ENCODE results near the gene C22orf39. TPM values are rescaled to one million over a fixed set of nuclear protein-coding genes. Genes with fewer than 3 reads are reported as not detected.
A peak's percentile ranks its signal among the peaks of the same experiment; 100 is the strongest.
"Not testable (repeated sequence)": the region's sequence is repeated elsewhere in the genome, so short reads cannot be mapped to it uniquely, and the experiment has no call there.

C22orf39 gene
- total and polyA plus RNA-seq, 5 donors: 44.9 to 64.3 (median 58.0) TPM

- ATAC-seq (no peak), DNase-seq (no peak)
- intact Hi-C loops (cut with DNase I): no loop called here
- H3K4me3 ChIP-seq (ENCODE audit: low read length): no peak overlapping the region
- no peaks in the 10 kb centered on the region for H3K27me3 ChIP-seq (ENCODE audit: control insufficient read depth, insufficient read depth)
- WGBS: 85% methylated on average over 8 of the region's 8 CpGs
- no peaks in the 10 kb centered on the region for H3K9me3 ChIP-seq (ENCODE audit: control insufficient read depth, low read length)
- H3K4me1 ChIP-seq (ENCODE audit: control insufficient read depth, insufficient read depth, low read length): peaks cover 5% of the 10 kb centered on the region
- H3K27ac ChIP-seq (ENCODE audit: low read length): no peak overlapping the region
Observed at GRCh38 chr22:19440411-19441195, 6.9 kb downstream of the C22orf39 start.

GRCh38 chr22:19438298-19438697 lies 9.2 kb downstream of the C22orf39 start:
- WGBS: 93% methylated on average over 7 of the region's 7 CpGs
- DNase-seq: no peak
- Histone ChIP-seq H3K4me1 (ENCODE audit: control insufficient read depth, insufficient read depth, low read length) (peaks cover 3% of the 10 kb centered on the region), H3K27ac (ENCODE audit: low read length) (no peak overlapping the region), H3K4me3 (ENCODE audit: low read length) (no peak overlapping the region), H3K27me3 (ENCODE audit: control insufficient read depth, insufficient read depth) (no peaks in the 10 kb centered on the region), H3K9me3 (ENCODE audit: control insufficient read depth, low read length) (no peaks in the 10 kb centered on the region)
- ATAC-seq: no peak
- intact Hi-C loops (cut with DNase I): no loop called here

GRCh38 chr22:19436444-19437161 lies 10.9 kb downstream of the C22orf39 start:
- intact Hi-C loops (cut with DNase I); H3K27ac ChIP-seq (ENCODE audit: low read length); DNase-seq; H3K27me3 ChIP-seq (ENCODE audit: control insufficient read depth, insufficient read depth); H3K4me3 ChIP-seq (ENCODE audit: low read length); ATAC-seq; H3K4me1 ChIP-seq (ENCODE audit: control insufficient read depth, insufficient read depth, low read length); H3K9me3 ChIP-seq (ENCODE audit: control insufficient read depth, low read length): not testable (repeated sequence)
- 92% methylated on average over 9 of the region's 9 CpGs for WGBS

GRCh38 chr22:19434829-19435580 lies 12.5 kb downstream of the C22orf39 start:
- Histone ChIP-seq H3K27ac (ENCODE audit: low read length) (no peak overlapping the region), H3K27me3 (ENCODE audit: control insufficient read depth, insufficient read depth) (no peaks in the 10 kb centered on the region), H3K4me1 (ENCODE audit: control insufficient read depth, insufficient read depth, low read length) (peaks cover 1% of the 10 kb centered on the region), H3K4me3 (ENCODE audit: low read length) (no peak overlapping the region), H3K9me3 (ENCODE audit: control insufficient read depth, low read length) (no peaks in the 10 kb centered on the region)
- 65% methylated on average over 2 of the region's 2 CpGs for WGBS
- no peak for ATAC-seq
- intact Hi-C loops (cut with DNase I): no loop called here
- DNase-seq: no peak

- ATAC-seq: no peak
- Histone ChIP-seq H3K4me3 (ENCODE audit: low read length) (no peak overlapping the region), H3K4me1 (ENCODE audit: control insufficient read depth, insufficient read depth, low read length) (peaks cover 2% of the 10 kb centered on the region), H3K9me3 (ENCODE audit: control insufficient read depth, low read length) (no peaks in the 10 kb centered on the region), H3K27ac (ENCODE audit: low read length) (no peak overlapping the region), H3K27me3 (ENCODE audit: control insufficient read depth, insufficient read depth) (no peaks in the 10 kb centered on the region)
- intact Hi-C loops (cut with DNase I): no loop called here
- 96% methylated on average over 7 of the region's 7 CpGs for WGBS
- DNase-seq: no peak
Observed at GRCh38 chr22:19434401-19434800, 13.1 kb downstream of the C22orf39 start.

- intact Hi-C loops (cut with DNase I): no loop called here
- Histone ChIP-seq H3K9me3 (ENCODE audit: control insufficient read depth, low read length) (no peaks in the 10 kb centered on the region), H3K27me3 (ENCODE audit: control insufficient read depth, insufficient read depth) (no peaks in the 10 kb centered on the region), H3K4me1 (ENCODE audit: control insufficient read depth, insufficient read depth, low read length) (peaks cover 2% of the 10 kb centered on the region), H3K27ac (ENCODE audit: low read length) (peak within 1 kb of the TSS; percentile 85), H3K4me3 (ENCODE audit: low read length) (peak within 1 kb of the TSS; percentile 93)
- WGBS: under 1% methylated on average over 74 of the region's 74 CpGs
- DNase-seq (peak; percentile 97 to 98 (median 98)), ATAC-seq (peak; percentile 99)
Observed at GRCh38 chr22:19432133-19432851, 15.2 kb downstream of the C22orf39 start, which contains the start of gene MRPL40. Gene MRPL40, plus strand, starts transcription at chr22:19432545. Its CDS starts 10 bp downstream, at chr22:19432555.

- DNase-seq: peak; percentile 81 to 93 (median 92)
- peak within 1 kb of the TSS; percentile 85 for H3K27ac ChIP-seq (ENCODE audit: low read length)
- ATAC-seq: peak; percentile 80 to 81
- H3K27me3 ChIP-seq (ENCODE audit: control insufficient read depth, insufficient read depth): no peaks in the 10 kb centered on the region
- peaks cover 2% of the 10 kb centered on the region for H3K4me1 ChIP-seq (ENCODE audit: control insufficient read depth, insufficient read depth, low read length)
- no peaks in the 10 kb centered on the region for H3K9me3 ChIP-seq (ENCODE audit: control insufficient read depth, low read length)
- intact Hi-C loops (cut with DNase I): loop anchor here in 1 of 4 donors (2.0 kb wide), 1 partner anchor 47 kb away; the partner anchor contains the start of genes CDC45 and UFD1
- WGBS: under 1% methylated on average over 66 of the region's 66 CpGs
- H3K4me3 ChIP-seq (ENCODE audit: low read length): peak within 1 kb of the TSS; percentile 93
Observed at GRCh38 chr22:19431649-19432132, 15.8 kb downstream of the C22orf39 start, which contains the start of gene HIRA. Gene HIRA, minus strand, starts transcription at chr22:19431733. Its CDS starts 257 bp downstream, at chr22:19431476.

GRCh38 chr22:19430890-19431541 lies 16.5 kb downstream of the C22orf39 start:
- peaks cover 2% of the 10 kb centered on the region for H3K4me1 ChIP-seq (ENCODE audit: control insufficient read depth, insufficient read depth, low read length)
- no peaks in the 10 kb centered on the region for H3K27me3 ChIP-seq (ENCODE audit: control insufficient read depth, insufficient read depth)
- H3K27ac ChIP-seq (ENCODE audit: low read length): peak overlapping the region; percentile 31
- H3K4me3 ChIP-seq (ENCODE audit: low read length): peak overlapping the region; percentile 93
- intact Hi-C loops (cut with DNase I): loop anchor here in 1 of 4 donors (2.0 kb wide), 1 partner anchor 48 kb away; the partner anchor contains the start of genes CDC45 and UFD1
- DNase-seq: peak; percentile 43 to 71 (median 71)
- under 1% methylated on average over 53 of the region's 53 CpGs for WGBS
- no peak for ATAC-seq
- no peaks in the 10 kb centered on the region for H3K9me3 ChIP-seq (ENCODE audit: control insufficient read depth, low read length)

- H3K27ac ChIP-seq (ENCODE audit: low read length): no peak overlapping the region
- ATAC-seq (no peak), DNase-seq (no peak)
- WGBS: 15% methylated on average over 12 of the region's 12 CpGs
- no peaks in the 10 kb centered on the region for H3K9me3 ChIP-seq (ENCODE audit: control insufficient read depth, low read length)
- peak overlapping the region; percentile 93 for H3K4me3 ChIP-seq (ENCODE audit: low read length)
- H3K27me3 ChIP-seq (ENCODE audit: control insufficient read depth, insufficient read depth): no peaks in the 10 kb centered on the region
- intact Hi-C loops (cut with DNase I): loop anchor here in 1 of 4 donors (2.0 kb wide), 1 partner anchor 49 kb away; the partner anchor contains the start of genes CDC45 and UFD1
- peaks cover 2% of the 10 kb centered on the region for H3K4me1 ChIP-seq (ENCODE audit: control insufficient read depth, insufficient read depth, low read length)
Observed at GRCh38 chr22:19429950-19430889, 17.3 kb downstream of the C22orf39 start.
